GM21737 (cell line): Measurements from ENCODE around the gene SCUBE3.
A peak's percentile ranks its signal among the peaks of the same experiment; 100 is the strongest.

Experiments
- ATAC-seq: cut with Tn5 transposase; IDR thresholded peaks from one replicate; pipeline ENCODE4 v1.9.1; 2021; ENCODE audit warnings: mild to moderate bottlenecking, moderate library complexity; ENCODE audit not compliant: unreplicated experiment

The SCUBE3 gene

DNA sequence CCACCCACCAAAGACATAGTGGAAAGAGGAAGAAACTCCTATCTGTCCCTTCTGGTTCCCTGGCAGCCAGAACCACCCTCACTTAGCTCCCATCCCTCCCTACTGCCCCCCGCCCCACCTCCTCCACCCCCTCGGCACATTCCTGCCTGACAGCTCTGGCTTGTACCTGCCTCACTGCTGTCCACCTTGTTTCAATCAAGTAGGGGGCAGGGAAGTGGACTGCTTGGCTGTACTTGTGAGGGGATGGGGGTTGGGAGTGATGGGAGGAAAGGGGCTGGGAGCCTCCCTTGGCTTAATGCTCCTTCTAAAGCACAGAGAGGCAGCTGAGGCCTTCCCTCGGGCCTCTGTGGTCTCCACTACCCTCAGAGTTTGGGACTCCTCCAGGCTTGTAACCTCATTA lies 23.7 kb downstream of the SCUBE3 start:
- ATAC-seq = no peak

DNA sequence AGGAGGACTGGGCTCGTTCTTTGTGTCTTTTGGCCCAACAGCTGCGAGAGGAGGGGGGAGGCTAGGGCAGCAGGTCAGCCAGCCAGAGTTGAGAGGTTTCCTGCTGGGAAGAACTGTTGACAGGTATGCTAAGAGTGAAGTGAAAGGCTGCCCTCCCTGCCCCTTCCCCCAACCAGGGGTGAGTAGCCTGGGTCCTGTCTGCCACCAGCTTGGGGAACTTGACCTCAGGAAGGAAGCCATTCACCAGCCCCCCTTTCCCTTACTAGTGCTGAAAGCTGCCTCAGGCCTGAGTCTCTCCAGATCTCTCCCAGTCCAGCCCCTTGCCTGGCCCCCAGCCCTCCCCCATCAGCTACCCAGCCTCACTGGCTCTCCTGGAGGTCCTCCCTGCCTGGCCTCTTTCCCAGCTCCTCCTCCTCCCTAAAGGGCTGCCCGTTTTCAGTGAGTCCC lies 25.1 kb downstream of the SCUBE3 start:
- no peak for ATAC-seq

- ATAC-seq = no peak
Measured at GRCh38 chr6:35239581-35239980, 25.8 kb downstream of the SCUBE3 start.

- no peak for ATAC-seq
Measured at GRCh38 chr6:35240838-35241801, 27.4 kb downstream of the SCUBE3 start.

DNA sequence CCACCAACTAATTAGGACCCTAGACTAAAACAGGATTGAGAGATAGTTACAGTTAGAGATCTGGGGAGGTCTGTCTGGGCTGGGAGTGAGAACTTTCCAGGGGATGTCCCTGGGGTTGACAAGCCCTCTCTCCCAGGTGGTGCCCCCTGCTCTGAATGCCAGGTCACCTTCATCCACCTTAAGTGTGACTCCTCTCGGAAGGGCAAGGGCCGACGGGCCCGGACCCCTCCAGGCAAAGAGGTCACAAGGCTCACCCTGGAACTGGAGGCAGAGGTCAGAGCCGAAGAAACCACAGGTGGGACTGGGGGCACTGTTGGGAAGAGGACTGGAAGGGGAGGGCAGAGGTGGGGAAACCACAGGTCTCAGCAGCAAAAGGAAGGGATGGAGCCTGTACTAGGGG lies 28.7 kb downstream of the SCUBE3 start:
- no peak for ATAC-seq

- no peak for ATAC-seq
Measured at GRCh38 chr6:35242906-35243305, 29.1 kb downstream of the SCUBE3 start.

DNA sequence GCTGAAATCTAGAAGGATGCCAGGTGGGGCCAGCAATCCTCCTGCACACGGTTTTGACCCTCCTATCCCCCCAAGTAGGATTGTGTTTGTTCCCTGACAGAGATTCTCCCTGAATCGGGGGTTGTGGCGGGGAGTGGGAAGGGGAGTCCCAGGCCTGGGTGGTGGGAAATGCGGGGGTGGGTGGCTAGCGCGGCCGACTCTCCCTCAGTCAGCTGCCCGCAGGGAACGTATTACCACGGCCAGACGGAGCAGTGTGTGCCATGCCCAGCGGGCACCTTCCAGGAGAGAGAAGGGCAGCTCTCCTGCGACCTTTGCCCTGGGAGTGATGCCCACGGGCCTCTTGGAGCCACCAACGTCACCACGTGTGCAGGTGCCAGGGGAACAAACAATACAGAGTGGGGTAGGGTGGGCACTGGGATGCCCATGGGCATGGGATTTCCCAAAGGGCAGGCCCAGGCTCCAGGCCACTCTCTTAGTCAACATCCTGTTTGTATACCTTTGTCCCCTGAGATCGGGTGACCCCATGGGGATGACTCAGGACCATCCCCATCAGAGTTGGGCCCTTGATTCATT lies 29.7 kb downstream of the SCUBE3 start:
- no peak for ATAC-seq

DNA sequence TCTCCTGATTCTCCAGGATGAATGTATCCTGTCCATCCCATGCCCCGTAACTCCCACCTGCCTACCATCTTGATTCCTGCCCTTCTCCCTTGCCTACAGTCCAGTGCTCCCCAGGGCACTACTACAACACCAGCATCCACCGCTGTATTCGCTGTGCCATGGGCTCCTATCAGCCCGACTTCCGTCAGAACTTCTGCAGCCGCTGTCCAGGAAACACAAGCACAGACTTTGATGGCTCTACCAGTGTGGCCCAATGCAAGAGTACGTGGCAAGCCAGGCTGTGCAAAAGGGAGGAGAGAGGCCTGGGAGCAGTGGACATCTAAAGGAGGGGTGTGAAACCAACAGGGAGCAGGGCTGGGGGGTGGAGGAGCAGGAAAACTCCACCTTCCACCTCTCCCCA lies 30.8 kb downstream of the SCUBE3 start:
- no peak for ATAC-seq

GRCh38 chr6:35247642-35248231 lies 34.0 kb downstream of the SCUBE3 start:
- no peak for ATAC-seq

DNA sequence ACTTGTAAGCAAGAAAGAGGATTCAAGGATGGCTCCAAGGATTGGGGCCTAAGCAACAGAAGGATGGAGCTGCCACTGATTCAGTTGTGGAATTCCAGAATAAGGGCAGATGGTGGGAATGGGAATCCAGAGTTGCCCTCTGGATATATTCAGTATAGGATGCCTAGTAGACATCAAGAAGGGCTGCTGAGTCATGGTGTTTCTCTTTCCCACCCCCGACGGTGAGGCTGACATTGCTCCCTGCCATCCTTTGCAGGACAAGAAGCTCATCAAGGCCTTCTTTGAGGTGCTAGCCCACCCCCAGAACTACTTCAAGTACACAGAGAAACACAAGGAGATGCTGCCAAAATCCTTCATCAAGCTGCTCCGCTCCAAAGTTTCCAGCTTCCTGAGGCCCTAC lies 34.5 kb downstream of the SCUBE3 start:
- ATAC-seq = no peak

GRCh38 chr6:35248965-35249364 lies 35.2 kb downstream of the SCUBE3 start:
- no peak for ATAC-seq

DNA sequence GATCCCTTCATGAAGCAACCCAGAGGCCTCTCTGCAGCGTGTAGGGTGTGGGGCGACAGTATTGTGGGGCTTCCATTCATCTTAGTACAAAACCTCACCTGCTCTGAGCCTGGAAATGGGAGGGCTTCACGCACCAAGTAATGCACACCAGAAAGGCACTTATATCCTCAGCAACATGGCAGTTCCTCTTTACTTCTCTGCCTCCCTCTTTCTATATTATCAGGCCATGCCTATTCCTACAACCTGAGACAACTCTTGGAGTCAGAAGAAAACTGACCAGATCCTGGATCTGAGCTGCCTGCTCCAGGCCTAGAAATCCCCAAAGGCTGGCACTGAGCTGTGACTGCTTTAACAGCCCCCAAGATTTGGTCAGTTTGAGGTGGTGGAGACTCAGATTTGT lies 38.2 kb downstream of the SCUBE3 start:
- ATAC-seq = no peak

- ATAC-seq = no peak
Measured at GRCh38 chr6:35253249-35253648, 39.5 kb downstream of the SCUBE3 start.

DNA sequence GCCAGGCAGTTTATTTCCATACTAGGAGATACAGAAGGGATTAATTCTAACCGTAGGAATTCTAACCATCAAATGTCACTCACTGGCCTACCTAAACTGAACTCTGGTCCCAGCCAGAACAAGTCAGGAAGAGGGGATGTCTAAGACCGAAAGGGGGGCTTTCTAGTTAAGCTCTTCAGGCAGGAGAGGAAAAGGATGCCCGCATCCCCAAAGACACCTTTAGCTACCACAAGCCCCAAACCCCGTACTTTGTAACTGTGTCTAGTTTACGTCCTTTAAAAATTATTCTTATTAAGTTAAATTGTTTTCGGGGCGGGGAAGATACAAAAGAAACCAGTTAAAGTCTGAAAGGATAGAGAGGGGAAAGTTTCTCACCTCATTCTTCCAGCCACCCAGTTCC lies 44.6 kb downstream of the SCUBE3 start:
- no peak for ATAC-seq

- no peak for ATAC-seq
Measured at GRCh38 chr6:35258858-35259193, 45.1 kb downstream of the SCUBE3 start.

- peak; percentile 77 for ATAC-seq
Measured at GRCh38 chr6:35259194-35259947, 45.6 kb downstream of the SCUBE3 start, which contains the start of gene ZNF76. Gene ZNF76, plus strand, starts transcription at chr6:35259735. Its CDS starts 21,417 bp downstream, at chr6:35281152.

- ATAC-seq = peak; percentile 50
Measured at GRCh38 chr6:35259948-35260590, 46.3 kb downstream of the SCUBE3 start.

GRCh38 chr6:35260591-35261570 lies 47.1 kb downstream of the SCUBE3 start:
- ATAC-seq = no peak

DNA sequence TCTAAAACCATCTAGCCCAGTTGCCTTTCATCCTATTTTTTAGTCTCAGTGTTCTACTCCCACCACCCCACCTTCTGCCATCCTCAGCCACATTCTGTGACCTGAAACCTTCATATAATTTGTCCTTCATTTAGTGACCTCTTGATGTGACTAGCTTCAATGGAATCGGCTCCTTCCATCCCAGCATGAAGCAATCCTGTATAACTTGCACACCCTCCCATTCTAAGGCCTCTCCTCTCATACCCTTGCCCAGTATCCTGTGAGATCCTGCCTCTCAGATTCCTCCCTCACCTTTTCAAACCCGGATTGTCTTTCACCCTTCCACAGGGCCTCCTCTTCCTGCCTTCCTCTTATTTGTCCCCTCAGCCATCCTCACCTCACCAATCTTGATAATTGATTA lies 48.8 kb downstream of the SCUBE3 start:
- no peak for ATAC-seq
